ENCODE measurements around the gene DIO1. TPM values are rescaled to one million over a fixed set of nuclear protein-coding genes. Genes with fewer than 3 reads are reported as not detected.
A peak's percentile ranks its signal among the peaks of the same experiment; 100 is the strongest.

The DIO1 gene
- total and polyA plus RNA-seq, 9 of the 15 experiments (the other 6 are each of a cell fraction or from before 2014, with no cell fraction given), result not detected

GRCh38 chr1:53891018-53891417 is 3.0 kb upstream of the DIO1 start:
- H3K9me1 ChIP-seq (ENCODE audit: control insufficient read depth, insufficient read depth, low read length), result no peaks in the 10 kb centered on the region
- no peak overlapping the region for H3K9ac ChIP-seq (ENCODE audit: insufficient read depth in 1 of 2, low read depth in 2 of 2, low read length in 2 of 2)
- H3K36me3 ChIP-seq (ENCODE audit: control insufficient read depth, insufficient read depth, low read length), result no peaks in the 10 kb centered on the region
- no peak for ATAC-seq
- H4K20me1 ChIP-seq (replicated peaks; ENCODE audit: control insufficient read depth, insufficient read depth, low read length), result no peaks in the 10 kb centered on the region
- no peak for FAIRE-seq
- no peaks in the 10 kb centered on the region for H3K9me3 ChIP-seq (replicated peaks; ENCODE audit: control insufficient read depth, insufficient read depth, low read depth, low read length)
- ChIA-PET POLR2A (interaction anchor here (0.7 kb wide), 1 partner anchor 35 kb away, joined by 3 read pairs; no protein-coding TSS in a partner anchor), CTCF (ENCODE audit: low intra/inter-chr PET ratio) (no interaction called here)
- H3K4me2 ChIP-seq (ENCODE audit: insufficient read depth, low read length), result peak overlapping the region; percentile 99; the same call in 1 of the 2 replicates
- 27% methylated on average over 2 of the region's 2 CpGs for WGBS (ENCODE audit: insufficient coverage, low coverage, missing lambda C conversion rate)
- H3K27me3 ChIP-seq (ENCODE audit: control insufficient read depth in 2 of 2, insufficient read depth in 2 of 2, low read length in 2 of 2), result no peaks in the 10 kb centered on the region; a peak in 1 of 5 replicates
- H3K4me3 ChIP-seq, result no peak overlapping the region
- in situ Hi-C loops (cut with MboI), result no loop called here
- no peak overlapping the region for H3K27ac ChIP-seq (ENCODE audit: extremely low read depth, low read depth, low read length)
- H3K4me1 ChIP-seq (replicated peaks in 1 of 2; ENCODE audit: control insufficient read depth in 2 of 2, insufficient read depth in 2 of 2, low read length in 2 of 2), result peaks cover 15 to 24% of the 10 kb centered on the region in 2 experiments; a peak in 4 of 5 replicates
- peak overlapping the region; percentile 86 for H2AFZ ChIP-seq (ENCODE audit: low read depth, low read length)
- intact Hi-C loops (cut with micrococcal nuclease), result no loop called here
- no TSS peak for BruUV-seq (replicated peaks)
- H3K79me2 ChIP-seq (ENCODE audit: control insufficient read depth, insufficient read depth, low read length), result 0 out of 3 replicates have a peak, but pooled peaks cover 2% of the 10 kb centered on the region
- DNase-seq (ENCODE audit: extremely low read depth in 1 of 4, low spot score in 3 of 4), result peak; percentile 30 to 44 (median 32)
- TF ChIP-seq GATAD2B (IDR thresholded peaks at IDR 0.05; ENCODE audit: borderline replicate concordance), result 0 out of 2 replicates have a peak, but pooled peaks have one; percentile 33
- peak; percentile 82; the same call in 1 of the 2 replicates for TF ChIP-seq ZEB2 (IDR thresholded peaks at IDR 0.05)
- TF ChIP-seq CSDE1 (IDR thresholded peaks at IDR 0.05), result no peak
- no peak for TF ChIP-seq NFIX (CRISPR knock-in tag; IDR thresholded peaks at IDR 0.05; ENCODE audit: low read depth)
- TF ChIP-seq ZNF75A (CRISPR knock-in tag; IDR thresholded peaks at IDR 0.05), result no peak
- peak; percentile 72 for TF ChIP-seq TCF3 (CRISPR knock-in tag; IDR thresholded peaks at IDR 0.05)
- TF ChIP-seq SMARCA4 (IDR thresholded peaks at IDR 0.05), result peak; percentile 46; the same call in 1 of the 2 replicates
- TF ChIP-seq SOX6 (IDR thresholded peaks at IDR 0.05), result peak; percentile 81
- TF ChIP-seq NCOR1 (IDR thresholded peaks at IDR 0.05), result peak; percentile 65
- TF ChIP-seq RERE (CRISPR knock-in tag; IDR thresholded peaks at IDR 0.05; ENCODE audit: borderline replicate concordance), result no peak
- no peak for TF ChIP-seq FOXP1 (CRISPR knock-in tag; IDR thresholded peaks at IDR 0.05)
- peak; percentile 67 for TF ChIP-seq ARID1B (IDR thresholded peaks at IDR 0.05)
- no peak for TF ChIP-seq HNRNPLL (IDR thresholded peaks at IDR 0.05; ENCODE audit: low read depth, low read length, poor library complexity, severe bottlenecking)
- no peak for TF ChIP-seq ZNF175 (CRISPR knock-in tag; IDR thresholded peaks at IDR 0.05; ENCODE audit: low read depth)
- TF ChIP-seq TEAD4 (IDR thresholded peaks at IDR 0.05; ENCODE audit: low read length), result peak; percentile 72
- TF ChIP-seq TEAD4 (CRISPR knock-in tag; IDR thresholded peaks at IDR 0.05; ENCODE audit: borderline replicate concordance), result no peak
- TF ChIP-seq TAL1 (IDR thresholded peaks at IDR 0.05), result peak; percentile 72
- TF ChIP-seq STAT5A (IDR thresholded peaks at IDR 0.05; ENCODE audit: borderline replicate concordance, low read length), result peak; percentile 45; the same call in 1 of the 2 replicates
- TF ChIP-seq TRIM24 (IDR thresholded peaks at IDR 0.05), result peak in 1 of 2 experiments; percentile 28; a peak in 1 of 4 replicates
- no peak for TF ChIP-seq SMARCA5 (IDR thresholded peaks at IDR 0.05)
- no peak for TF ChIP-seq ZNF511 (CRISPR knock-in tag; IDR thresholded peaks at IDR 0.05)
- TF ChIP-seq DPF2 (IDR thresholded peaks at IDR 0.05), result peak; percentile 44; the same call in 1 of the 2 replicates
